Measurements from ENCODE around the gene ASTN2. TPM values are rescaled to one million over a fixed set of nuclear protein-coding genes. Genes with fewer than 3 reads are reported as not detected.

Gene ASTN2
- total RNA-seq, 4 donors from 2014 or later, result 4.0 to 7.0 (median 4.9) TPM

- 68 to 100% methylated on average over 1 to 5 of the region's 5 CpGs for WGBS, 2 donors (ENCODE audit: low coverage in 1 of 2)
- no peak for TF ChIP-seq CTCF (IDR thresholded peaks at IDR 0.05)
- no peak for TF ChIP-seq POLR2A (IDR thresholded peaks at IDR 0.05)
- TF ChIP-seq EP300 (IDR thresholded peaks at IDR 0.05), result no peak
- TF ChIP-seq POLR2AphosphoS5 (IDR thresholded peaks at IDR 0.05), result no peak
- no peak for ATAC-seq
These were observed 111.1 kb downstream of the ASTN2 start for GRCh38 chr9:117303643-117304230.

GRCh38 chr9:117302487-117302886, 112.4 kb downstream of the ASTN2 start:
- Histone ChIP-seq H3K9me3 (no peaks in the 10 kb centered on the region), H3K27ac (no peak overlapping the region), H3K4me3 (no peak overlapping the region), H3K36me3 (no peaks in the 10 kb centered on the region), H3K27me3 (peaks cover 17% of the 10 kb centered on the region), H3K4me1 (no peaks in the 10 kb centered on the region)
- 78 to 79% methylated on average over 2 of the region's 2 CpGs for WGBS, 2 donors (ENCODE audit: low coverage in 1 of 2)
- no peak for ATAC-seq
- no peak for TF ChIP-seq POLR2A (IDR thresholded peaks at IDR 0.05)
- no peak for TF ChIP-seq EP300 (IDR thresholded peaks at IDR 0.05)
- no peak for TF ChIP-seq CTCF (IDR thresholded peaks at IDR 0.05)
- no peak for TF ChIP-seq POLR2AphosphoS5 (IDR thresholded peaks at IDR 0.05)

More at GRCh38 chr9:117303643-117304230, 111.1 kb downstream of the ASTN2 start:
- Histone ChIP-seq H3K4me1 (no peaks in the 10 kb centered on the region), H3K9me3 (no peaks in the 10 kb centered on the region), H3K27ac (no peak overlapping the region), H3K36me3 (no peaks in the 10 kb centered on the region), H3K27me3 (peaks cover 17% of the 10 kb centered on the region), H3K4me3 (no peak overlapping the region)

- 54 to 59% methylated on average over 3 to 4 of the region's 4 CpGs for WGBS, 2 donors (ENCODE audit: low coverage in 1 of 2)
- no peak for ATAC-seq
- Histone ChIP-seq H3K27me3 (peaks cover 11% of the 10 kb centered on the region), H3K9me3 (no peaks in the 10 kb centered on the region), H3K4me3 (no peak overlapping the region), H3K4me1 (no peaks in the 10 kb centered on the region), H3K27ac (no peak overlapping the region), H3K36me3 (no peaks in the 10 kb centered on the region)
- no peak for TF ChIP-seq EP300 (IDR thresholded peaks at IDR 0.05)
- TF ChIP-seq CTCF (IDR thresholded peaks at IDR 0.05), result no peak
- TF ChIP-seq POLR2AphosphoS5 (IDR thresholded peaks at IDR 0.05), result no peak
- TF ChIP-seq POLR2A (IDR thresholded peaks at IDR 0.05), result no peak
These were observed 114.3 kb downstream of the ASTN2 start for GRCh38 chr9:117300371-117301110.

- TF ChIP-seq EP300 (IDR thresholded peaks at IDR 0.05) (no peak), POLR2A (IDR thresholded peaks at IDR 0.05) (no peak), CTCF (IDR thresholded peaks at IDR 0.05) (no peak), POLR2AphosphoS5 (IDR thresholded peaks at IDR 0.05) (no peak)
- 60 to 83% methylated on average over 1 of the region's 1 CpG for WGBS, 2 donors (ENCODE audit: low coverage in 1 of 2)
- H3K4me3 ChIP-seq, result no peak overlapping the region
These were observed 118.4 kb downstream of the ASTN2 start for GRCh38 chr9:117296453-117296852.

More at GRCh38 chr9:117296453-117296852, 118.4 kb downstream of the ASTN2 start:
- Histone ChIP-seq H3K36me3 (no peaks in the 10 kb centered on the region), H3K4me1 (no peaks in the 10 kb centered on the region), H3K27ac (no peak overlapping the region), H3K9me3 (no peaks in the 10 kb centered on the region), H3K27me3 (no peaks in the 10 kb centered on the region)
- no peak for ATAC-seq
